NCI-H1092 (cell line): ENCODE measurements around the gene RAPGEF4.
"Not testable (repeated sequence)": the region's sequence is repeated elsewhere in the genome, so short reads cannot be mapped to it uniquely, and the experiment has no call there.

Experiments
- DNase-seq: peaks from one replicate; lab custom pipeline; 2025; lab: John Stamatoyannopoulos, UW

The RAPGEF4 gene

GRCh38 chr2:172726172-172726735, 9.4 kb upstream of the RAPGEF4 start:
- no peak for DNase-seq

GRCh38 chr2:172730411-172730810, 5.2 kb upstream of the RAPGEF4 start:
- no peak for DNase-seq

- DNase-seq: no peak
These were observed 699 bp upstream of the RAPGEF4 start for GRCh38 chr2:172734711-172735581.

GRCh38 chr2:172736424-172737174, 954 bp downstream of the RAPGEF4 start:
- DNase-seq: no peak

GRCh38 chr2:172739661-172740266, 4.1 kb downstream of the RAPGEF4 start:
- DNase-seq: no peak

GRCh38 chr2:172740856-172741255, 5.2 kb downstream of the RAPGEF4 start:
- DNase-seq: no peak

GRCh38 chr2:172742931-172743540, 7.4 kb downstream of the RAPGEF4 start:
- DNase-seq: peak; percentile 70

- DNase-seq: no peak
These were observed 8.3 kb downstream of the RAPGEF4 start for GRCh38 chr2:172743898-172744297.

GRCh38 chr2:172745636-172746035, 10.0 kb downstream of the RAPGEF4 start:
- no peak for DNase-seq

- DNase-seq: not testable (repeated sequence)
These were observed 12.9 kb downstream of the RAPGEF4 start for GRCh38 chr2:172748543-172748942.

GRCh38 chr2:172749388-172749787, 13.7 kb downstream of the RAPGEF4 start:
- DNase-seq: no peak

GRCh38 chr2:172751564-172751963, 15.9 kb downstream of the RAPGEF4 start:
- DNase-seq: no peak

- DNase-seq: no peak
These were observed 18.0 kb downstream of the RAPGEF4 start for GRCh38 chr2:172753610-172754009.

GRCh38 chr2:172759441-172759840, 23.8 kb downstream of the RAPGEF4 start:
- DNase-seq: no peak

GRCh38 chr2:172761306-172761705, 25.7 kb downstream of the RAPGEF4 start:
- no peak for DNase-seq

GRCh38 chr2:172762574-172762973, 26.9 kb downstream of the RAPGEF4 start:
- no peak for DNase-seq

- DNase-seq: no peak
These were observed 27.4 kb downstream of the RAPGEF4 start for GRCh38 chr2:172763079-172763478.

- no peak for DNase-seq
These were observed 30.0 kb downstream of the RAPGEF4 start for GRCh38 chr2:172765662-172766061.

GRCh38 chr2:172768401-172768800, 32.8 kb downstream of the RAPGEF4 start:
- no peak for DNase-seq

- DNase-seq: no peak
These were observed 34.2 kb downstream of the RAPGEF4 start for GRCh38 chr2:172769879-172770278.

GRCh38 chr2:172770887-172771286, 35.2 kb downstream of the RAPGEF4 start:
- no peak for DNase-seq

GRCh38 chr2:172772633-172773032, 37.0 kb downstream of the RAPGEF4 start:
- DNase-seq: no peak
